Mesothelial cell of epicardium (in vitro differentiated cells): Measurements from ENCODE around the gene UAP1L1. TPM values are rescaled to one million over a fixed set of nuclear protein-coding genes. Genes with fewer than 3 reads are reported as not detected.
A peak's percentile ranks its signal among the peaks of the same experiment; 100 is the strongest.

ENCODE experiments used
- DNase-seq, 2 experiments: peaks; one replicate each; pipeline ENCODE4 v3.0.0; 2021; ENCODE audit warnings: low spot score in 2 of 2; ENCODE audit not compliant: unreplicated experiment in 2 of 2
- H3K27ac Mint-ChIP-seq: 2 replicates; pipeline ENCODE4 v1.8.0; 2021; ENCODE audit warnings: mixed read lengths
- H3K27me3 Mint-ChIP-seq: 2 replicates; pipeline ENCODE4 v1.8.0; 2021; ENCODE audit warnings: low read depth, mixed read lengths
- H3K36me3 Mint-ChIP-seq: 2 replicates; pipeline ENCODE4 v1.8.0; 2021; ENCODE audit warnings: mixed read lengths
- H3K4me1 Mint-ChIP-seq: 2 replicates; pipeline ENCODE4 v1.8.0; 2021; ENCODE audit warnings: mixed read lengths
- H3K4me3 Mint-ChIP-seq: 2 replicates; pipeline ENCODE4 v1.8.0; 2021; ENCODE audit warnings: mild to moderate bottlenecking, moderate library complexity, mixed read lengths
- H3K9me3 Mint-ChIP-seq: 2 replicates; pipeline ENCODE4 v1.8.0; 2021; ENCODE audit warnings: mixed read lengths
- CTCF ChIP-seq: fragments of 200-600 bp; sonication (generic); IDR thresholded peaks from one replicate; pipeline ENCODE4 v1.5.0; 2021; ENCODE audit warnings: antibody characterized with exemption; ENCODE audit not compliant: unreplicated experiment
- total RNA-seq: library from RNA; stranded (reverse); gene quantifications from 3 replicates; pipeline ENCODE4 v1.2.1, GENCODE V29; 2021

The UAP1L1 gene
- total RNA-seq, 1 donor from 2014 or later, result 5.5 TPM

- DNase-seq, result peak in 1 of 2 experiments; percentile 64
- H3K27ac Mint-ChIP-seq, result no peak overlapping the region
- TF ChIP-seq CTCF, result peak; percentile 65
- H3K4me3 Mint-ChIP-seq, result no peak overlapping the region
- peaks cover 79% of the 10 kb centered on the region for H3K27me3 Mint-ChIP-seq
- peaks cover 8% of the 10 kb centered on the region for H3K4me1 Mint-ChIP-seq
- H3K36me3 Mint-ChIP-seq, result no peaks in the 10 kb centered on the region
- H3K9me3 Mint-ChIP-seq, result no peaks in the 10 kb centered on the region
Observed at GRCh38 chr9:137049544-137050449, 27.5 kb upstream of the UAP1L1 start.

GRCh38 chr9:137050570-137050969 is 26.7 kb upstream of the UAP1L1 start:
- H3K27ac Mint-ChIP-seq, result no peak overlapping the region
- peaks cover 5% of the 10 kb centered on the region for H3K4me1 Mint-ChIP-seq
- no peak for TF ChIP-seq CTCF
- no peaks in the 10 kb centered on the region for H3K36me3 Mint-ChIP-seq
- H3K27me3 Mint-ChIP-seq, result peaks cover 80% of the 10 kb centered on the region
- H3K9me3 Mint-ChIP-seq, result no peaks in the 10 kb centered on the region
- DNase-seq, result no peak
- H3K4me3 Mint-ChIP-seq, result no peak overlapping the region

GRCh38 chr9:137051145-137051724 is 26.1 kb upstream of the UAP1L1 start:
- no peak for TF ChIP-seq CTCF
- DNase-seq, result no peak
- H3K4me1 Mint-ChIP-seq, result peaks cover 8% of the 10 kb centered on the region

GRCh38 chr9:137052293-137052692 is 25.0 kb upstream of the UAP1L1 start:
- Mint-ChIP-seq H3K27me3 (peaks cover 84% of the 10 kb centered on the region), H3K4me3 (no peak overlapping the region), H3K4me1 (peaks cover 8% of the 10 kb centered on the region), H3K27ac (no peak overlapping the region), H3K9me3 (no peaks in the 10 kb centered on the region), H3K36me3 (no peaks in the 10 kb centered on the region)
- no peak for DNase-seq
- TF ChIP-seq CTCF, result no peak

More at GRCh38 chr9:137051145-137051724, 26.1 kb upstream of the UAP1L1 start:
- no peaks in the 10 kb centered on the region for H3K9me3 Mint-ChIP-seq
- peaks cover 87% of the 10 kb centered on the region for H3K27me3 Mint-ChIP-seq
- H3K27ac Mint-ChIP-seq, result no peak overlapping the region
- no peak overlapping the region for H3K4me3 Mint-ChIP-seq
- H3K36me3 Mint-ChIP-seq, result no peaks in the 10 kb centered on the region

GRCh38 chr9:137052998-137053943 is 24.0 kb upstream of the UAP1L1 start:
- Mint-ChIP-seq H3K36me3 (no peaks in the 10 kb centered on the region), H3K4me1 (peaks cover 8% of the 10 kb centered on the region), H3K27ac (no peak overlapping the region), H3K4me3 (peak overlapping the region; percentile 31), H3K9me3 (no peaks in the 10 kb centered on the region), H3K27me3 (peaks cover 85% of the 10 kb centered on the region)
- DNase-seq, result no peak
- TF ChIP-seq CTCF, result no peak
